GM23338 (cell line): Measurements from ENCODE around the gene SERF2. TPM values are rescaled to one million over a fixed set of nuclear protein-coding genes. Genes with fewer than 3 reads are reported as not detected.

Experiments used
- ATAC-seq: fragments of 200-7000 bp; cut with Tn5 transposase; 3 replicates; pipeline ENCODE4 v1.9.1; 2020
- DNase-seq: peaks from one replicate; pipeline ENCODE4 v3.0.0-alpha.2; 2015; ENCODE audit warnings: low spot score
- H2AFZ ChIP-seq: fragments of 200-600 bp; sonication (generic); 2 replicates; pipeline ENCODE4 v1.8.0; 2016; ENCODE audit warnings: antibody characterized with exemption, mild to moderate bottlenecking, moderate library complexity
- H3F3A ChIP-seq: fragments of 200-600 bp; sonication (generic); replicated peaks from 2 replicates; pipeline ENCODE4 v1.8.0; 2017; ENCODE audit warnings: antibody characterized with exemption, mixed run types, low read depth
- H3K27ac ChIP-seq: fragments of 200-600 bp; sonication (generic); 2 replicates; pipeline ENCODE4 v1.6.1; 2016; ENCODE audit warnings: low read depth
- H3K27me3 ChIP-seq: fragments of 200-600 bp; sonication (generic); 2 replicates; pipeline ENCODE4 v1.8.0; 2016; ENCODE audit warnings: mild to moderate bottlenecking, mixed run types, moderate library complexity; ENCODE audit not compliant: insufficient read depth
- H3K36me3 ChIP-seq: fragments of 200-600 bp; sonication (generic); 2 replicates; pipeline ENCODE4 v1.8.0; 2016; ENCODE audit warnings: mild to moderate bottlenecking; ENCODE audit not compliant: insufficient read depth
- H3K4me1 ChIP-seq: fragments of 200-600 bp; sonication (generic); 2 replicates; pipeline ENCODE4 v1.8.0; 2016; ENCODE audit warnings: mild to moderate bottlenecking, moderate library complexity; ENCODE audit not compliant: insufficient read depth
- H3K4me2 ChIP-seq: fragments of 200-600 bp; sonication (generic); 2 replicates; pipeline ENCODE4 v1.7.1; 2017; ENCODE audit warnings: mixed run types
- H3K4me3 ChIP-seq: fragments of 200-600 bp; sonication (generic); 2 replicates; pipeline ENCODE4 v1.6.1; 2016; ENCODE audit warnings: mixed run types
- H3K79me2 ChIP-seq: fragments of 200-600 bp; sonication (generic); replicated peaks from 2 replicates; pipeline ENCODE4 v1.8.0; 2017; ENCODE audit warnings: mild to moderate bottlenecking; ENCODE audit not compliant: insufficient read depth
- H3K9me2 ChIP-seq: fragments of 200-600 bp; sonication (generic); 2 replicates; pipeline ENCODE4 v1.8.0; 2017; ENCODE audit not compliant: insufficient read depth
- H4K20me1 ChIP-seq: fragments of 200-600 bp; sonication (generic); replicated peaks from 2 replicates; pipeline ENCODE4 v1.8.0; 2017; ENCODE audit warnings: mild to moderate bottlenecking; ENCODE audit not compliant: insufficient read depth
- H3K27ac Mint-ChIP-seq: 2 replicates; pipeline ENCODE4 v1.8.0; 2020; ENCODE audit warnings: inconsistent platforms, mild to moderate bottlenecking, moderate library complexity, mixed read lengths
- H3K27me3 Mint-ChIP-seq: 3 replicates; pipeline ENCODE4 v1.8.0; 2022; ENCODE audit warnings: low read depth, mild to moderate bottlenecking, moderate library complexity, mixed read lengths, inconsistent platforms; ENCODE audit not compliant: insufficient read depth, poor library complexity
- H3K36me3 Mint-ChIP-seq: 3 replicates; pipeline ENCODE4 v1.8.0; 2021; ENCODE audit warnings: low read depth, mild to moderate bottlenecking, inconsistent platforms, moderate library complexity, mixed read lengths
- H3K4me1 Mint-ChIP-seq: 3 replicates; pipeline ENCODE4 v1.8.0; 2020; ENCODE audit warnings: mild to moderate bottlenecking, inconsistent platforms, mixed read lengths
- H3K4me3 Mint-ChIP-seq: 3 replicates; pipeline ENCODE4 v1.8.0; 2021; ENCODE audit warnings: moderate library complexity, mild to moderate bottlenecking, inconsistent platforms, mixed read lengths
- H3K9me3 Mint-ChIP-seq: 3 replicates; pipeline ENCODE4 v1.8.0; 2020; ENCODE audit warnings: moderate library complexity, mild to moderate bottlenecking, inconsistent platforms, mixed read lengths
- CREB1 ChIP-seq: fragments of 250-450 bp; sonication (Bioruptor Pico); IDR thresholded peaks from 2 replicates; pipeline ENCODE4 v1.5.0; 2020; ENCODE audit warnings: low read depth, mild to moderate bottlenecking, moderate library complexity
- EZH2 ChIP-seq: fragments of 200-600 bp; sonication (generic); IDR thresholded peaks from one replicate; pipeline ENCODE4 v1.8.0; 2017; ENCODE audit warnings: antibody characterized with exemption, mild to moderate bottlenecking, low read depth; ENCODE audit not compliant: unreplicated experiment
- EZH2phosphoT487 ChIP-seq: fragments of 200-600 bp; sonication (generic); IDR thresholded peaks from one replicate; pipeline ENCODE4 v1.8.1; 2018; ENCODE audit warnings: antibody characterized with exemption; ENCODE audit not compliant: unreplicated experiment
- JUNB ChIP-seq: IDR thresholded peaks from one replicate; pipeline ENCODE4 v1.6.1; 2016; ENCODE audit warnings: antibody characterized with exemption; ENCODE audit not compliant: unreplicated experiment
- NANOG ChIP-seq: IDR thresholded peaks from 2 replicates; pipeline ENCODE4 v1.6.1; 2016; ENCODE audit warnings: antibody characterized with exemption, borderline replicate concordance
- REST ChIP-seq: IDR thresholded peaks from one replicate; pipeline ENCODE4 v1.6.1; 2018; ENCODE audit warnings: antibody characterized with exemption; ENCODE audit not compliant: unreplicated experiment
- ZNF114 ChIP-seq: fragments of 250-450 bp; sonication (Bioruptor Pico); IDR thresholded peaks from 2 replicates; pipeline ENCODE4 v1.5.0; 2020; ENCODE audit warnings: mild to moderate bottlenecking, moderate library complexity
- ZNF331 ChIP-seq: fragments of 250-450 bp; sonication (Bioruptor Pico); IDR thresholded peaks from 2 replicates; pipeline ENCODE4 v1.5.0; 2020; ENCODE audit warnings: low read depth, mild to moderate bottlenecking, moderate library complexity
- polyA plus RNA-seq: library from polyadenylated mRNA; unstranded; fragments of >200 nt; fragmentation: Nextera tagmentation; extraction: Ambion mirVana; gene quantifications from 2 replicates; pipeline ENCODE4 v1.2.1, GENCODE V29; 2016
- total RNA-seq: library from RNA; depleted of rRNA; stranded (reverse); fragments of >200 nt; shearing (Covaris generic); gene quantifications from 2 replicates; pipeline ENCODE4 v1.2.3, GENCODE V29; 2014
- TF ChIP-seq, protein P1 (sequence below): fragments of 250-450 bp; sonication (Bioruptor Pico); IDR thresholded peaks from 2 replicates; pipeline ENCODE4 v1.5.0; 2020; ENCODE audit warnings: mild to moderate bottlenecking, moderate library complexity

Gene SERF2
- total and polyA plus RNA-seq, 2 experiments from 2014 or later: 460 to 2,602 TPM

DNA sequence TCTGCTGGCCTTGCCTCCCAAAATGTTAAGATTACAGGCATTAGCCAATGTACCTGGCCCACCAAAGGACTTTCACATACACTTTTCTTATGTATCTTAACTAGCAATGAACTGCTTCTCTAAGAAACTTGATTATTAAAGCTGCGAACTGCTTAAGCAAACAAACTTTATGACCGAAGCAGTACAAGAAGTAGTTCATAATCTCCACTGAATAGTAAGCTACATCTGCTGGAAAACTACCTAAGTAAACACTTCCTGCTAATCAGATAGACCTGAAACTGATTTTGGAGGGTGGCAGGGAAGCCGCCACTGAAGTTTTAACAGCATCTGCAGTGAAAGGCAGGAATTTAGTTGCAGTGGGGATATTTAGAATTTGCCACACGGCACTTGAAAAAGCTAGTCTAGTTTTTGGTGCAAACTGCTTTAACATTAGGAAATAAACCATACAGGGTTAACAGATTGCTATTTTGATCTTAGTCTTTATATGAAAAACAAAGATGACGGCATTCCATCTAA lies 16.4 kb downstream of the SERF2 start:
- peaks cover 18% of the 10 kb centered on the region; the same call in 1 of the 2 replicates for H3F3A ChIP-seq
- no peaks in the 10 kb centered on the region for H3K4me1 Mint-ChIP-seq
- no peaks in the 10 kb centered on the region; the same call in 1 of the 2 replicates for H4K20me1 ChIP-seq
- no peak overlapping the region for H2AFZ ChIP-seq
- H3K9me3 Mint-ChIP-seq: no peaks in the 10 kb centered on the region
- H3K4me1 ChIP-seq: no peaks in the 10 kb centered on the region
- H3K27ac ChIP-seq: no peak overlapping the region
- H3K4me2 ChIP-seq: no peak overlapping the region
- no peak overlapping the region for H3K27ac Mint-ChIP-seq
- no peak overlapping the region for H3K4me3 ChIP-seq
- no peaks in the 10 kb centered on the region for H3K9me2 ChIP-seq
- H3K27me3 ChIP-seq: no peaks in the 10 kb centered on the region
- peaks cover 84% of the 10 kb centered on the region for H3K36me3 Mint-ChIP-seq
- TF ChIP-seq EZH2 (no peak), JUNB (no peak), NANOG (no peak), ZNF114 (no peak)
- ATAC-seq: no peak
- peaks cover 74% of the 10 kb centered on the region for H3K36me3 ChIP-seq
- H3K79me2 ChIP-seq: 0 out of 2 replicates have a peak, but pooled peaks cover 3% of the 10 kb centered on the region
- H3K27me3 Mint-ChIP-seq: peaks cover 3% of the 10 kb centered on the region
- no peak overlapping the region for H3K4me3 Mint-ChIP-seq
- DNase-seq: no peak

DNA sequence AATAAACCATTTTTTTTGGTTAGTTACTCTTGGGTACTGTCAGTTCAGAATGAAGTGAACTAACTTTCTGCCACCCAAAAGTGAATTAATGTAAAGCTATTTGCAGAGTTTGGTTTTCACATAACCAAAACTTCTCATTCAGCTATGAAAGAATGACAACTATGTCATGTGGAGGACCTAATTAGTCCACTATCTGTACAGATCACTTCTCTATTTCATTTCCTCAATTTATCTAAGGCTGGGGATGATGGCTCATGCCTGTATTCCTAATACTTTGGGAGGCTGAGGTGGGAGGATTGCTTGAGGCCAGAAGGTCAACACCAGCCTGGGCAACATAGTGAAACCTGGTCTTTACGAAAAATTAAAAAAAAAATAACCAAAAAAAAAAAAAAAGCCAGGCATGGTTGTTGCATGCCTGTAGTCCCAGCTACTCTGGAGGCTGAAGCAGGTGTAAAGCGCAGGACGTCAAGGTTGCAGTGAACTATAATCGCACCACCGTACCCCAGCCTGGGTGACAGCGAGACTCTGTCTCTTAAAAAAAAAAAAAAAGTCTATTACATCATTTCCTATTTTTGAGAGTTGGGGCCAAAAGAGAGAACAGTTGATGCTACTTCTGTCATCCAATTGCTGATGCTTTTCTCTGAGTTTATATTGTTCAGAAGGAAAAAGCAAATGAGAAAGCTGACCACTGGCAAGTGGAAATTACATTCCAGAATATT lies 17.0 kb downstream of the SERF2 start:
- Histone ChIP-seq H3F3A (peaks cover 15% of the 10 kb centered on the region; the same call in 1 of the 2 replicates), H3K27ac (no peak overlapping the region), H3K36me3 (peaks cover 81% of the 10 kb centered on the region), H2AFZ (no peak overlapping the region), H3K79me2 (0 out of 2 replicates have a peak, but pooled peaks cover 3% of the 10 kb centered on the region), H3K4me2 (no peak overlapping the region), H4K20me1 (no peaks in the 10 kb centered on the region; the same call in 1 of the 2 replicates), H3K4me3 (no peak overlapping the region), H3K9me2 (no peaks in the 10 kb centered on the region), H3K4me1 (no peaks in the 10 kb centered on the region), H3K27me3 (no peaks in the 10 kb centered on the region)
- no peak for ATAC-seq
- Mint-ChIP-seq H3K27me3 (peaks cover 3% of the 10 kb centered on the region), H3K4me3 (no peak overlapping the region), H3K9me3 (no peaks in the 10 kb centered on the region), H3K36me3 (peaks cover 89% of the 10 kb centered on the region), H3K27ac (no peak overlapping the region), H3K4me1 (no peaks in the 10 kb centered on the region)
- DNase-seq: no peak
- no peak for TF ChIP-seq EZH2phosphoT487
- no peak for TF ChIP-seq ZNF331 (CRISPR knock-in tag)
- TF ChIP-seq REST: no peak
- TF ChIP-seq CREB1 (CRISPR knock-in tag): no peak
- TF ChIP-seq, protein P1, sequence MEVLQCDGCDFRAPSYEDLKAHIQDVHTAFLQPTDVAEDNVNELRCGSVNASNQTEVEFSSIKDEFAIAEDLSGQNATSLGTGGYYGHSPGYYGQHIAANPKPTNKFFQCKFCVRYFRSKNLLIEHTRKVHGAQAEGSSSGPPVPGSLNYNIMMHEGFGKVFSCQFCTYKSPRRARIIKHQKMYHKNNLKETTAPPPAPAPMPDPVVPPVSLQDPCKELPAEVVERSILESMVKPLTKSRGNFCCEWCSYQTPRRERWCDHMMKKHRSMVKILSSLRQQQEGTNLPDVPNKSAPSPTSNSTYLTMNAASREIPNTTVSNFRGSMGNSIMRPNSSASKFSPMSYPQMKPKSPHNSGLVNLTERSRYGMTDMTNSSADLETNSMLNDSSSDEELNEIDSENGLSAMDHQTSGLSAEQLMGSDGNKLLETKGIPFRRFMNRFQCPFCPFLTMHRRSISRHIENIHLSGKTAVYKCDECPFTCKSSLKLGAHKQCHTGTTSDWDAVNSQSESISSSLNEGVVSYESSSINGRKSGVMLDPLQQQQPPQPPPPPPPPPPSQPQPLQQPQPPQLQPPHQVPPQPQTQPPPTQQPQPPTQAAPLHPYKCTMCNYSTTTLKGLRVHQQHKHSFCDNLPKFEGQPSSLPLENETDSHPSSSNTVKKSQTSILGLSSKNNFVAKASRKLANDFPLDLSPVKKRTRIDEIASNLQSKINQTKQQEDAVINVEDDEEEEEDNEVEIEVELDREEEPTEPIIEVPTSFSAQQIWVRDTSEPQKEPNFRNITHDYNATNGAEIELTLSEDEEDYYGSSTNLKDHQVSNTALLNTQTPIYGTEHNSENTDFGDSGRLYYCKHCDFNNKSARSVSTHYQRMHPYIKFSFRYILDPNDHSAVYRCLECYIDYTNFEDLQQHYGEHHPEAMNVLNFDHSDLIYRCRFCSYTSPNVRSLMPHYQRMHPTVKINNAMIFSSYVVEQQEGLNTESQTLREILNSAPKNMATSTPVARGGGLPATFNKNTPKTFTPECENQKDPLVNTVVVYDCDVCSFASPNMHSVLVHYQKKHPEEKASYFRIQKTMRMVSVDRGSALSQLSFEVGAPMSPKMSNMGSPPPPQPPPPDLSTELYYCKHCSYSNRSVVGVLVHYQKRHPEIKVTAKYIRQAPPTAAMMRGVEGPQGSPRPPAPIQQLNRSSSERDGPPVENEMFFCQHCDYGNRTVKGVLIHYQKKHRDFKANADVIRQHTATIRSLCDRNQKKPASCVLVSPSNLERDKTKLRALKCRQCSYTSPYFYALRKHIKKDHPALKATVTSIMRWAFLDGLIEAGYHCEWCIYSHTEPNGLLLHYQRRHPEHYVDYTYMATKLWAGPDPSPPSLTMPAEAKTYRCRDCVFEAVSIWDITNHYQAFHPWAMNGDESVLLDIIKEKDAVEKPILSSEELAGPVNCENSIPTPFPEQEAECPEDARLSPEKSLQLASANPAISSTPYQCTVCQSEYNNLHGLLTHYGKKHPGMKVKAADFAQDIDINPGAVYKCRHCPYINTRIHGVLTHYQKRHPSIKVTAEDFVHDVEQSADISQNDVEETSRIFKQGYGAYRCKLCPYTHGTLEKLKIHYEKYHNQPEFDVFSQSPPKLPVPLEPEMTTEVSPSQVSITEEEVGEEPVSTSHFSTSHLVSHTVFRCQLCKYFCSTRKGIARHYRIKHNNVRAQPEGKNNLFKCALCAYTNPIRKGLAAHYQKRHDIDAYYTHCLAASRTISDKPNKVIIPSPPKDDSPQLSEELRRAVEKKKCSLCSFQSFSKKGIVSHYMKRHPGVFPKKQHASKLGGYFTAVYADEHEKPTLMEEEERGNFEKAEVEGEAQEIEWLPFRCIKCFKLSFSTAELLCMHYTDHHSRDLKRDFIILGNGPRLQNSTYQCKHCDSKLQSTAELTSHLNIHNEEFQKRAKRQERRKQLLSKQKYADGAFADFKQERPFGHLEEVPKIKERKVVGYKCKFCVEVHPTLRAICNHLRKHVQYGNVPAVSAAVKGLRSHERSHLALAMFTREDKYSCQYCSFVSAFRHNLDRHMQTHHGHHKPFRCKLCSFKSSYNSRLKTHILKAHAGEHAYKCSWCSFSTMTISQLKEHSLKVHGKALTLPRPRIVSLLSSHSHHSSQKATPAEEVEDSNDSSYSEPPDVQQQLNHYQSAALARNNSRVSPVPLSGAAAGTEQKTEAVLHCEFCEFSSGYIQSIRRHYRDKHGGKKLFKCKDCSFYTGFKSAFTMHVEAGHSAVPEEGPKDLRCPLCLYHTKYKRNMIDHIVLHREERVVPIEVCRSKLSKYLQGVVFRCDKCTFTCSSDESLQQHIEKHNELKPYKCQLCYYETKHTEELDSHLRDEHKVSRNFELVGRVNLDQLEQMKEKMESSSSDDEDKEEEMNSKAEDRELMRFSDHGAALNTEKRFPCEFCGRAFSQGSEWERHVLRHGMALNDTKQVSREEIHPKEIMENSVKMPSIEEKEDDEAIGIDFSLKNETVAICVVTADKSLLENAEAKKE (CRISPR knock-in tag): no peak
- TF ChIP-seq EZH2: no peak
- no peak for TF ChIP-seq JUNB
